Duodenal mucosa (tissue), 2 donors: ENCODE data around the gene BRAF.
"Not testable (repeated sequence)": the region's sequence is repeated elsewhere in the genome, so short reads cannot be mapped to it uniquely, and the experiment has no call there.

Source experiments
- H3K27ac ChIP-seq: one replicate; pipeline ENCODE4 v1.7.0; 2013; ENCODE audit warnings: low read depth, low read length
- H3K27me3 ChIP-seq, 2 donors: one replicate each; pipeline ENCODE4 v1.7.0; 2013; ENCODE audit warnings: low read length in 2 of 2, control low read depth in 1 of 2; ENCODE audit not compliant: insufficient read depth in 2 of 2, control insufficient read depth in 1 of 2
- H3K36me3 ChIP-seq, 2 donors: one replicate each; pipeline ENCODE4 v1.7.0; 2013; ENCODE audit warnings: low read length in 2 of 2, control low read depth in 1 of 2; ENCODE audit not compliant: insufficient read depth in 2 of 2, control insufficient read depth in 1 of 2
- H3K4me1 ChIP-seq, 2 donors: one replicate each; pipeline ENCODE4 v1.7.0; 2013; ENCODE audit warnings: low read length in 2 of 2, control low read depth in 1 of 2; ENCODE audit not compliant: insufficient read depth in 2 of 2, control insufficient read depth in 1 of 2
- H3K4me3 ChIP-seq, 2 donors: one replicate each; pipeline ENCODE4 v1.7.0; 2013; ENCODE audit warnings: low read length in 2 of 2, low read depth in 1 of 2
- H3K9ac ChIP-seq, 2 donors: one replicate each; pipeline ENCODE4 v1.7.0; 2013; ENCODE audit warnings: low read length in 2 of 2, low read depth in 1 of 2
- H3K9me3 ChIP-seq, 2 donors: one replicate each; pipeline ENCODE4 v1.7.0; 2013; ENCODE audit warnings: low read length in 2 of 2, control low read depth in 1 of 2; ENCODE audit not compliant: control insufficient read depth in 1 of 2

BRAF gene

DNA sequence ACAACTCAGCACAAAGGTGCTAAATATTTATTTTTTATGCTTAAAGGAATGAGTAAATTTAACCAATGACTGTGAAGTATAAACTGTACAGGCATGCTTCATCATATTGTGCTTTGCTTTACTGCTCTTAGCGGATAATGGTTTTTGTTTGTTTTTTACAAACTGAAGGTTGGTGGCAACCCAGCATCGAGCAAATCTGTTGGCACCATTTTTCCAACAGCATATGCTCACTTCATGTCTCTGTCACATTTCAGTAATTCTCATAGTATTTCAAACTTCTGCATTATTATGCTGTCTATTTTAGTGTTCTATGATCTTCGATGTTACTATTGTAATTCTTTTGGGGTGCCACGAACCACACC lies 22.8 kb downstream of the BRAF start:
- Histone ChIP-seq H3K4me1 (no peaks in the 10 kb centered on the region), H3K9me3 (peaks cover 0 to 5% of the 10 kb centered on the region in 2 donors), H3K27ac (no peak overlapping the region), H3K36me3 (peaks cover 0 to 3% of the 10 kb centered on the region in 2 donors), H3K27me3 (no peaks in the 10 kb centered on the region), H3K4me3 (no peak overlapping the region), H3K9ac (no peak overlapping the region)

GRCh38 chr7:140899883-140900282 lies 24.8 kb downstream of the BRAF start:
- no peaks in the 10 kb centered on the region for H3K27me3 ChIP-seq
- H3K9ac ChIP-seq = no peak overlapping the region
- no peak overlapping the region for H3K27ac ChIP-seq
- H3K9me3 ChIP-seq = peaks cover 0 to 5% of the 10 kb centered on the region in 2 donors
- peaks cover 0 to 3% of the 10 kb centered on the region in 2 donors for H3K36me3 ChIP-seq
- no peak overlapping the region for H3K4me3 ChIP-seq
- H3K4me1 ChIP-seq = no peaks in the 10 kb centered on the region

DNA sequence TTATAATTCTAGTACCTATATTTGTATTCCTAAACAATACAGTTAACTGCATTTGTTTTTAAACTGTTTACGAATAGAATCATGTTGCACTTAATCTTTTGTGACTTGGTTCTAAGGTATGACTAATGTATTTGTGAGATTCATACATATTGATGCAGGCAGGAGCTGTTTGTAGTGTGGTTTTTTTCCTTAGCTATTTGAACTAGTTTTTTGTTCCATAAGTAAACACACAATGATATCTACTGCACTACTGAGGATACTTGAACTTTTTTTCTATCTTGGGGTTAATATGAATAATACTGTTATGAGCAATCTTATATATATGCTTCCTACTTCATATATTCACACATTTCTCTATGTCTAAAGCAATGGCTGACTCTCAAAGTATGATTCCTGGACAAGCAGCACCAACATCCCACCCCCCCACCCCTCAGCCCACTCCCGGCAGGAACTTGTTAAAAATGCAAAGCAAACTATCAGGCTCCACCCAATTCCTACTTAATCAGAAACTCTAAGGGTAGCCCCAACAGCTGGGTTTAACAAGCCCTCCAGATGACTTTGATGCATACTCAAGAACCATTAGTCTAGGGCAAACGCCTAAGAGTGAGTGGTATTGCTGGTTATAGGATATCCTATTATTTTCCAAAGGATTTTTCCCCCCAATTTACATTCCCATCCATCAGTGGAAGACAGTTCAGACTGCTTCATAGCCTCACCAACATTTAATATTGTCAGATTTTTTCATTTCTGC lies 25.8 kb downstream of the BRAF start:
- no peak overlapping the region for H3K27ac ChIP-seq
- peaks cover 0 to 5% of the 10 kb centered on the region in 2 donors for H3K9me3 ChIP-seq
- no peak overlapping the region for H3K4me3 ChIP-seq
- peaks cover 0 to 3% of the 10 kb centered on the region in 2 donors for H3K36me3 ChIP-seq
- no peaks in the 10 kb centered on the region for H3K27me3 ChIP-seq
- H3K9ac ChIP-seq = no peak overlapping the region
- H3K4me1 ChIP-seq = no peaks in the 10 kb centered on the region

DNA sequence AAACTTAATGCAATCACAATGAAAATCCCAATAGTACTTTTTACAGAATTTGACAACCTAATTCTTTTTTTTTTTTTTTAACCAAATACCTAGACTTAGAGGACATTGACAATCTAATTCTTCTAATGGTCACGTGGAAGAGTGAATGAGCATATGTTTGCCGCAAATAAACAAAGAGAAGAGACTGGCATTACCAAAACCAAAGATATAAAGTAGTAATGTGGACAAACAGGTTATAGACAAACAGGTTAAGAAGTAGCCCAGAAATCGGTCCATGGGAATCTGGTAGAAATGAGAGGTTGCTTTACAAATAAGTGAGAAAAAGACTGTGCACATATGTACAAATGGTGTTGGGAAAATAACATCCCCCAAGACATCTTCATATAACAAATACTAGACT lies 27.7 kb downstream of the BRAF start:
- H3K9ac ChIP-seq = no peak overlapping the region
- H3K27ac ChIP-seq = no peak overlapping the region
- H3K9me3 ChIP-seq = no peaks in the 10 kb centered on the region
- H3K36me3 ChIP-seq = peaks cover 0 to 3% of the 10 kb centered on the region in 2 donors
- no peaks in the 10 kb centered on the region for H3K27me3 ChIP-seq
- no peaks in the 10 kb centered on the region for H3K4me1 ChIP-seq
- H3K4me3 ChIP-seq = no peak overlapping the region

DNA sequence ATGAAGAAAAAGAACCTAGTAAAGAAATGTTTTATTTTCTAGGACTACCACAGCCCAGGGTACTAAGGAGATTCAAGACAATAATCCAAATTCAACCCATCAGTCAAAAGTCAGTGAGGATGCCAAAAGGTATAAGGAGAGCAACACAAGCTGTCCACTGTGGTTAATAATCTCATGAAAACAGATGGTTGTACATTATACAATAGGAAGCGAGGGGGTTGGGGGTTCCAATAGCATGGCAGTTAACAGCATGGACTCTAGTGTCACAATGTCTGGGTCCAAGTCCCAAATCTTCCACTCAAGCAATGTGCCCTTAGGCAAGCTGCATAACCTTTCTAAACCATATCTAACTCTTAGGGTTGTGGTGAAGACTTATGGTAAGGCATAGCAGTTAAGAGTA lies 35.1 kb downstream of the BRAF start:
- Histone ChIP-seq H3K9me3 (no peaks in the 10 kb centered on the region), H3K36me3 (no peaks in the 10 kb centered on the region), H3K27ac (no peak overlapping the region), H3K4me1 (peaks cover 0 to 10% of the 10 kb centered on the region in 2 donors), H3K9ac (no peak overlapping the region), H3K4me3 (no peak overlapping the region), H3K27me3 (no peaks in the 10 kb centered on the region)

DNA sequence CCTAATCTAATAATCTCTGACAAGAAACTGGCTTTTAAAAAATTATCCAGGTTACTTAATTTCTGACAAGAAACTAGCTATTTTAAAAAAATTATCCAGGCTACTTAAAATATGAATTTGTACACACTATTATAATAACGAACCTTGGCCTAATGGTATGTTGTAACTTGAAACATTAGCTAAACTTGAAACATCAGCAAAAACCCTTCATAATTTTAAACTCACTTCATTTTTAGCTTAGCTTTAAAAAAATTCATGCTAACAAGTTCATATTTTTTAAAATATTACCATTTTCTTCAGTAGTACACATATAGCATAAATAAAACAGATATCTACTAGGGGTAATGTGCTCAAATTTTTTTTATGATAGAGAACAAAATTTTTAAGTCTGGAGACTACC lies 35.6 kb downstream of the BRAF start:
- H3K4me1 ChIP-seq = peaks cover 0 to 10% of the 10 kb centered on the region in 2 donors
- H3K9me3 ChIP-seq = no peaks in the 10 kb centered on the region
- no peak overlapping the region for H3K9ac ChIP-seq
- no peaks in the 10 kb centered on the region for H3K36me3 ChIP-seq
- no peak overlapping the region for H3K4me3 ChIP-seq
- H3K27ac ChIP-seq = no peak overlapping the region
- H3K27me3 ChIP-seq = no peaks in the 10 kb centered on the region

DNA sequence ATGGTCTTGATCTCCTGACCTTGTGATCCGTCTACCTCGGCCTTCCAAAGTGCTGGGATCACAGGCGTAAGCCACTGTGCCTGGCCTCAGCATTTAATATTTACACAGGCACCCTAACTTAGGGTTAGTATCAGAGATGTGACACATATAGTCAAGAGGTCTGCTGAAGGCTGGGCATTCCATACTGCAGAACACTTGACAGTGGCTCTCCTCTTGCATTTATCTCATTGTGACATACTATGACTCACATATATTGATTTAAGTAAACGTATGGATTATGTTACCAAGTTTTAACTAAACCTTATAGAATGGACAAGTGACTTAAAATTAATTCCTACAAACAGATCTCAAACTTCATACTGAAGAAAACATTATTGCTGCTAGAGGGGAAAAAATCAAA lies 36.6 kb downstream of the BRAF start:
- Histone ChIP-seq H3K4me1 (peaks cover 0 to 10% of the 10 kb centered on the region in 2 donors), H3K9me3 (no peaks in the 10 kb centered on the region), H3K27ac (no peak overlapping the region)

DNA sequence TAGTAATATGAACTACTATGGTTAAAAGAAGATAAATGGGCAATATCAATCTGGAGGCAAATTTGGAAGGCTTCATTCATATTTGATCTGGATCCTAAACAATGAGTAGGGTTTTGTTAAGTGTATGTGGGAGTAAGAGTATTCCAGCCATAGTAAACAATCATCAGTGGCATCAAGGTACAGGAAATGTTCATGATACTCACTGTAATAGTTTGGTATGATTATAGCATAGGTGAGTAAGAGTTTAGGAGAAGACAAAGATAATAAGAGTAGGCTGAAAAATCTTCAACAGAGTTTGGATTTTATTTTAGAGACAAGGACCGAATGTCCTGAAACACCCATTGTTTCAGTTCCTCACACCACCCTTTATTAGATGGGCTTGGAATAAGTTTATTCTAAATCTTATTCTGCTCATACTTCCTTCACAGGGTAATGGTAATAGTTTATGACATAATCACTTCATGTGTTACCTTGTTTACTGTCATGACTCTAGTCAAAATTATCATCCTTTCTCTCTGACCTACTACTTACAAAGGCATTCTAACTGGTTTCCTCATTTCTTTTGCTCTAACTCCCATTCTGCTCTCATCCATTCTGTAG lies 38.9 kb downstream of the BRAF start:
- Histone ChIP-seq H3K27me3 (no peaks in the 10 kb centered on the region), H3K9me3 (no peaks in the 10 kb centered on the region), H3K27ac (no peak overlapping the region), H3K9ac (no peak overlapping the region), H3K4me1 (peaks cover 0 to 10% of the 10 kb centered on the region in 2 donors), H3K4me3 (no peak overlapping the region), H3K36me3 (no peaks in the 10 kb centered on the region)

More for the DNA sequence above, 36.6 kb downstream of the BRAF start:
- H3K9ac ChIP-seq = no peak overlapping the region
- no peak overlapping the region for H3K4me3 ChIP-seq
- H3K27me3 ChIP-seq = no peaks in the 10 kb centered on the region
- no peaks in the 10 kb centered on the region for H3K36me3 ChIP-seq

DNA sequence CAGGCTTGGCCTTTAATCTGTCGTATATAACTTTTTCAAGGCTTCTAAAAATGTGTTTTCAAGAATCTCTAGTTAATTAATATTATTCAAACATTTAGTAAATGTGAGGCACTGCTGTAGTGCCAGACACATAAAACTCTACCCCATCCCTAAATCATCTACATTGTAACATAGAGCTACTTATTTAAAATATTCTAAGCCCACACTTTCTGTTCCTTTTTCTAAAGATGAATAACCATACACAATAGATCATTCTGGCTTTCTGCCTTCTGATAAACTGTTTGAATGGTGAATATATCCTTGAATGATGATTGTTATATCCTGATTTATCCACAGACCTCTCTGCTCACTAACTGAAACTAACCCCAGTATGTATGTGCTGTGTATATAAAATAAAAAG lies 41.4 kb downstream of the BRAF start:
- Histone ChIP-seq H3K36me3 (no peaks in the 10 kb centered on the region), H3K4me3 (no peak overlapping the region), H3K27me3 (no peaks in the 10 kb centered on the region), H3K9me3 (no peaks in the 10 kb centered on the region), H3K4me1 (peaks cover 0 to 10% of the 10 kb centered on the region in 2 donors), H3K9ac (no peak overlapping the region), H3K27ac (no peak overlapping the region)

- not testable (repeated sequence) for H3K27ac ChIP-seq, H3K36me3 ChIP-seq, H3K27me3 ChIP-seq, H3K4me1 ChIP-seq, H3K9ac ChIP-seq, H3K4me3 ChIP-seq, H3K9me3 ChIP-seq
Measured at GRCh38 chr7:140882834-140883233, 41.9 kb downstream of the BRAF start.
